WTC11 (cell line): ENCODE measurements around the gene ACSF3.

Experiments
- GABPB1 ChIP-seq: sonication (generic); formaldehyde crosslinking; IDR thresholded peaks from 2 replicates; pipeline ENCODE4 v1.8.1; 2023; ENCODE audit warnings: mild to moderate bottlenecking, missing genetic modification reagents
- NR2C2 ChIP-seq: sonication (generic); formaldehyde crosslinking; IDR thresholded peaks from 2 replicates; pipeline ENCODE4 v1.8.0; 2022; ENCODE audit warnings: mild to moderate bottlenecking, missing genetic modification reagents
- NR3C1 ChIP-seq: sonication (generic); formaldehyde crosslinking; conservative IDR thresholded peaks from 2 replicates; pipeline ENCODE4 v1.8.1; 2023; ENCODE audit warnings: low read depth, mild to moderate bottlenecking, missing genetic modification reagents
- SP1 ChIP-seq: sonication (generic); formaldehyde crosslinking; conservative IDR thresholded peaks from 2 replicates; pipeline ENCODE4 v1.8.1; 2022; ENCODE audit warnings: missing genetic modification reagents
- TEAD4 ChIP-seq: sonication (generic); formaldehyde crosslinking; IDR thresholded peaks from 2 replicates; pipeline ENCODE4 v1.8.0; 2022; ENCODE audit warnings: mild to moderate bottlenecking, missing genetic modification reagents
- ZNF263 ChIP-seq: sonication (generic); formaldehyde crosslinking; IDR thresholded peaks from 2 replicates; pipeline ENCODE4 v1.8.1; 2022; ENCODE audit warnings: low read depth, mild to moderate bottlenecking, moderate library complexity, missing genetic modification reagents
- TF ChIP-seq, protein P1 (sequence below): fragments of 200-600 bp; IDR thresholded peaks from 2 replicates; pipeline ENCODE4 v1.8.0; 2022; ENCODE audit warnings: antibody characterized with exemption
- TF ChIP-seq, protein P2 (sequence below): sonication (generic); formaldehyde crosslinking; IDR thresholded peaks from 2 replicates; pipeline ENCODE4 v1.8.1; 2023; ENCODE audit warnings: mild to moderate bottlenecking, missing genetic modification reagents
- TF ChIP-seq, protein P3 (sequence below): sonication (generic); formaldehyde crosslinking; IDR thresholded peaks from 2 replicates; pipeline ENCODE4 v1.8.1; 2023; ENCODE audit warnings: mild to moderate bottlenecking, missing genetic modification reagents, borderline replicate concordance

DNA sequence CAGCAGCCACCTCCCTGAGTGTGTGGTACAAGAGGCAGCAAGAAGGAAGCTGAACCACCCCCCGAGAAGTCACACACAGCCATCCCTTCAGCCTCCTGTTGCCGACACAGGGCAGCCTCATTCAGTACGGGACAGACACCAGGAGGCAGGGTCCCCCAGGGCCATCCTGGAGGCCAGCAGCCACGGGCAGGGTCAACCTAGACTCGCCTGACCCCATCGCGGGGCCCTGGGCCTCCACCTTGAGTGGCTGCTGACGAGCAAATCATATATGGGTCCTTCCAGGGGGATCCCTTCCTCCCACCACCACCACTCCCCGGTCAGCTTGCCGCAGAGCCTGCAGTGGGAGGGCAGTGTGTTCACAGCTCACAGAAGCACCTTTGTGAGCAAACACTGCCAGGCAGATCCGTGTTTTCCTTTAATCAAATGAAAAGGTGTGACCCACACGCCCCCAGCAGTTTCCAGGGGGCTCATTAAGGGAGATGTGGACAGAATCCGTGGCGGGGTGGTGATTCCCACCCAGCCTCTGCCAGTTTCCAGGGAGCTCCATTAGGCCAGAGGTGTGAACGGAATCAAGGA lies 5.6 kb upstream of the ACSF3 start:
- TF ChIP-seq, protein P1, sequence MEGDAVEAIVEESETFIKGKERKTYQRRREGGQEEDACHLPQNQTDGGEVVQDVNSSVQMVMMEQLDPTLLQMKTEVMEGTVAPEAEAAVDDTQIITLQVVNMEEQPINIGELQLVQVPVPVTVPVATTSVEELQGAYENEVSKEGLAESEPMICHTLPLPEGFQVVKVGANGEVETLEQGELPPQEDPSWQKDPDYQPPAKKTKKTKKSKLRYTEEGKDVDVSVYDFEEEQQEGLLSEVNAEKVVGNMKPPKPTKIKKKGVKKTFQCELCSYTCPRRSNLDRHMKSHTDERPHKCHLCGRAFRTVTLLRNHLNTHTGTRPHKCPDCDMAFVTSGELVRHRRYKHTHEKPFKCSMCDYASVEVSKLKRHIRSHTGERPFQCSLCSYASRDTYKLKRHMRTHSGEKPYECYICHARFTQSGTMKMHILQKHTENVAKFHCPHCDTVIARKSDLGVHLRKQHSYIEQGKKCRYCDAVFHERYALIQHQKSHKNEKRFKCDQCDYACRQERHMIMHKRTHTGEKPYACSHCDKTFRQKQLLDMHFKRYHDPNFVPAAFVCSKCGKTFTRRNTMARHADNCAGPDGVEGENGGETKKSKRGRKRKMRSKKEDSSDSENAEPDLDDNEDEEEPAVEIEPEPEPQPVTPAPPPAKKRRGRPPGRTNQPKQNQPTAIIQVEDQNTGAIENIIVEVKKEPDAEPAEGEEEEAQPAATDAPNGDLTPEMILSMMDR = no peak
- no peak for TF ChIP-seq TEAD4 (CRISPR knock-in tag)
- no peak for TF ChIP-seq NR3C1 (CRISPR knock-in tag)
- TF ChIP-seq NR2C2 = no peak
- TF ChIP-seq SP1 (CRISPR knock-in tag) = no peak
- no peak for TF ChIP-seq ZNF263 (CRISPR knock-in tag)
- TF ChIP-seq, protein P2, sequence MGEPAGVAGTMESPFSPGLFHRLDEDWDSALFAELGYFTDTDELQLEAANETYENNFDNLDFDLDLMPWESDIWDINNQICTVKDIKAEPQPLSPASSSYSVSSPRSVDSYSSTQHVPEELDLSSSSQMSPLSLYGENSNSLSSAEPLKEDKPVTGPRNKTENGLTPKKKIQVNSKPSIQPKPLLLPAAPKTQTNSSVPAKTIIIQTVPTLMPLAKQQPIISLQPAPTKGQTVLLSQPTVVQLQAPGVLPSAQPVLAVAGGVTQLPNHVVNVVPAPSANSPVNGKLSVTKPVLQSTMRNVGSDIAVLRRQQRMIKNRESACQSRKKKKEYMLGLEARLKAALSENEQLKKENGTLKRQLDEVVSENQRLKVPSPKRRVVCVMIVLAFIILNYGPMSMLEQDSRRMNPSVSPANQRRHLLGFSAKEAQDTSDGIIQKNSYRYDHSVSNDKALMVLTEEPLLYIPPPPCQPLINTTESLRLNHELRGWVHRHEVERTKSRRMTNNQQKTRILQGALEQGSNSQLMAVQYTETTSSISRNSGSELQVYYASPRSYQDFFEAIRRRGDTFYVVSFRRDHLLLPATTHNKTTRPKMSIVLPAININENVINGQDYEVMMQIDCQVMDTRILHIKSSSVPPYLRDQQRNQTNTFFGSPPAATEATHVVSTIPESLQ (CRISPR knock-in tag) = no peak
- TF ChIP-seq GABPB1 (CRISPR knock-in tag) = no peak
- TF ChIP-seq, protein P3, sequence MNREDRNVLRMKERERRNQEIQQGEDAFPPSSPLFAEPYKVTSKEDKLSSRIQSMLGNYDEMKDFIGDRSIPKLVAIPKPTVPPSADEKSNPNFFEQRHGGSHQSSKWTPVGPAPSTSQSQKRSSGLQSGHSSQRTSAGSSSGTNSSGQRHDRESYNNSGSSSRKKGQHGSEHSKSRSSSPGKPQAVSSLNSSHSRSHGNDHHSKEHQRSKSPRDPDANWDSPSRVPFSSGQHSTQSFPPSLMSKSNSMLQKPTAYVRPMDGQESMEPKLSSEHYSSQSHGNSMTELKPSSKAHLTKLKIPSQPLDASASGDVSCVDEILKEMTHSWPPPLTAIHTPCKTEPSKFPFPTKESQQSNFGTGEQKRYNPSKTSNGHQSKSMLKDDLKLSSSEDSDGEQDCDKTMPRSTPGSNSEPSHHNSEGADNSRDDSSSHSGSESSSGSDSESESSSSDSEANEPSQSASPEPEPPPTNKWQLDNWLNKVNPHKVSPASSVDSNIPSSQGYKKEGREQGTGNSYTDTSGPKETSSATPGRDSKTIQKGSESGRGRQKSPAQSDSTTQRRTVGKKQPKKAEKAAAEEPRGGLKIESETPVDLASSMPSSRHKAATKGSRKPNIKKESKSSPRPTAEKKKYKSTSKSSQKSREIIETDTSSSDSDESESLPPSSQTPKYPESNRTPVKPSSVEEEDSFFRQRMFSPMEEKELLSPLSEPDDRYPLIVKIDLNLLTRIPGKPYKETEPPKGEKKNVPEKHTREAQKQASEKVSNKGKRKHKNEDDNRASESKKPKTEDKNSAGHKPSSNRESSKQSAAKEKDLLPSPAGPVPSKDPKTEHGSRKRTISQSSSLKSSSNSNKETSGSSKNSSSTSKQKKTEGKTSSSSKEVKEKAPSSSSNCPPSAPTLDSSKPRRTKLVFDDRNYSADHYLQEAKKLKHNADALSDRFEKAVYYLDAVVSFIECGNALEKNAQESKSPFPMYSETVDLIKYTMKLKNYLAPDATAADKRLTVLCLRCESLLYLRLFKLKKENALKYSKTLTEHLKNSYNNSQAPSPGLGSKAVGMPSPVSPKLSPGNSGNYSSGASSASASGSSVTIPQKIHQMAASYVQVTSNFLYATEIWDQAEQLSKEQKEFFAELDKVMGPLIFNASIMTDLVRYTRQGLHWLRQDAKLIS (CRISPR knock-in tag) = no peak
